Prostate gland (tissue), 2 donors: ENCODE measurements around the gene SORBS2.

ENCODE experiments used
- CTCF ChIP-seq, 4 experiments: fragments of 200-600 bp in 2 of 4; fragments of 450-650 bp in 2 of 4; sonication (generic) in 2 of 4; IDR thresholded peaks; 1 replicate in 3 of 4; 2 replicates in 1 of 4; pipeline ENCODE4 v1.5.1; 2016 to 2019; ENCODE audit warnings: antibody characterized with exemption in 4 of 4, mild to moderate bottlenecking in 2 of 4, moderate library complexity in 2 of 4
- POLR2A ChIP-seq: fragments of 450-650 bp; IDR thresholded peaks from one replicate; pipeline ENCODE4 v1.6.1; 2016; ENCODE audit warnings: antibody characterized with exemption, mild to moderate bottlenecking

GRCh38 chr4:185598846-185599552 lies 213.0 kb downstream of the SORBS2 start:
- TF ChIP-seq POLR2A (no peak), CTCF (IDR thresholded peaks at IDR 0.05) (no peak)
